ENCODE measurements around the gene RNF217. TPM values are rescaled to one million over a fixed set of nuclear protein-coding genes. Genes with fewer than 3 reads are reported as not detected.
A peak's percentile ranks its signal among the peaks of the same experiment; 100 is the strongest.

The RNF217 gene
- 7.4 to 12.2 TPM (median 11.0 TPM) in 3 replicates for total RNA-seq (2021)
- percentile 67 among the genes with signal in this experiment for Bru-seq, nascent RNA
- long read RNA-seq, experiment 1, full-length matches to known transcripts, result 7 of 24 reads
- long read RNA-seq, experiment 1, partial matches to known transcripts, result 0 of 24 reads
- long read RNA-seq, experiment 1, other reads (novel, unspliced or antisense), result 17 of 24 reads
- long read RNA-seq, experiment 2, full-length matches to known transcripts, result 1 of 9 reads
- long read RNA-seq, experiment 2, partial matches to known transcripts, result 0 of 9 reads
- long read RNA-seq, experiment 2, other reads (novel, unspliced or antisense), result 8 of 9 reads
- long read RNA-seq, experiment 3, result 0 reads

- ATAC-seq, result peak; percentile 60
- CTCF ChIA-PET, result interaction anchor here (0.6 to 1.9 kb wide), 5 partner anchors 13 to 192 kb away, joined by 3 to 7 read pairs (median 3); partner anchors contain the start of gene TPD52L1
- peak within 1 kb of the TSS; percentile 85 for H3K4me3 Mint-ChIP-seq
- TF ChIP-seq JUN (CRISPR knock-in tag; IDR thresholded peaks at IDR 0.05), result no peak
- no peak for TF ChIP-seq ZNF232 (CRISPR knock-in tag; IDR thresholded peaks at IDR 0.05)
- TF ChIP-seq USF1 (CRISPR knock-in tag; IDR thresholded peaks at IDR 0.05), result no peak
- TF ChIP-seq MYBL2 (CRISPR knock-in tag; IDR thresholded peaks at IDR 0.05), result no peak
- TF ChIP-seq RORB (CRISPR knock-in tag; IDR thresholded peaks at IDR 0.05), result no peak
- TF ChIP-seq KAT7 (CRISPR knock-in tag; IDR thresholded peaks at IDR 0.05; ENCODE audit: borderline replicate concordance), result peak; percentile 45; the same call in 1 of the 2 replicates
- no peak for TF ChIP-seq TEAD4 (CRISPR knock-in tag; IDR thresholded peaks at IDR 0.05)
- peak; percentile 97 for TF ChIP-seq ZBTB43 (CRISPR knock-in tag; IDR thresholded peaks at IDR 0.05)
- no peak for TF ChIP-seq PRDM15 (CRISPR knock-in tag; IDR thresholded peaks at IDR 0.05)
- no peak for TF ChIP-seq ZMAT4 (CRISPR knock-in tag; IDR thresholded peaks at IDR 0.05)
- TF ChIP-seq ZNF219 (CRISPR knock-in tag; IDR thresholded peaks at IDR 0.05; ENCODE audit: borderline replicate concordance), result peak; percentile 64; the same call in 1 of the 2 replicates
- no peak for TF ChIP-seq CDX4 (CRISPR knock-in tag; IDR thresholded peaks at IDR 0.05; ENCODE audit: borderline replicate concordance)
- TF ChIP-seq JAZF1 (CRISPR knock-in tag; IDR thresholded peaks at IDR 0.05), result no peak
- no peak for TF ChIP-seq GTF2I (CRISPR knock-in tag; conservative IDR thresholded peaks at IDR 0.05)
- 0 out of 2 replicates have a peak, but pooled peaks have one; percentile 50 for TF ChIP-seq TCF7 (CRISPR knock-in tag; IDR thresholded peaks at IDR 0.05; ENCODE audit: low read depth)
- peak; percentile 81 for TF ChIP-seq ZNF423 (CRISPR knock-in tag; IDR thresholded peaks at IDR 0.05)
- TF ChIP-seq NR2C2 (CRISPR knock-in tag; IDR thresholded peaks at IDR 0.05), result no peak
- no peak for TF ChIP-seq AFF4 (CRISPR knock-in tag; IDR thresholded peaks at IDR 0.05; ENCODE audit: borderline replicate concordance)
- TF ChIP-seq ELF4 (CRISPR knock-in tag; IDR thresholded peaks at IDR 0.05; ENCODE audit: low read depth), result no peak
- H3K9me3 Mint-ChIP-seq, result no peaks in the 10 kb centered on the region
- DNase-seq (ENCODE audit: low spot score), result peak; percentile 51
- peaks cover 13% of the 10 kb centered on the region for H3K27me3 Mint-ChIP-seq (ENCODE audit: low read depth)
- peaks cover 31% of the 10 kb centered on the region for H3K4me1 Mint-ChIP-seq
- H3K36me3 Mint-ChIP-seq, result no peaks in the 10 kb centered on the region
- POLR2A ChIA-PET, result interaction anchor here (0.6 to 1.3 kb wide), 2 partner anchors 11 to 142 kb away, joined by 4 read pairs; no protein-coding TSS in a partner anchor
- peak within 1 kb of the TSS; percentile 35 for H3K27ac Mint-ChIP-seq
These were observed at the start of gene RNF217 for GRCh38 chr6:124961777-124962638. Gene RNF217 (plus strand): TSS chr6:124962437. CDS start chr6:124962545, 108 bp downstream.

Data from WTC11 (cell line).